NOMO-1 (cell line): ENCODE results near the gene FAT2.
"Not testable (repeated sequence)": the region's sequence is repeated elsewhere in the genome, so short reads cannot be mapped to it uniquely, and the experiment has no call there.

Experiments
- DNase-seq, 2 experiments: peaks; one replicate each; lab custom pipeline; 2025; ENCODE audit not compliant: unreplicated experiment in 2 of 2; lab: John Stamatoyannopoulos, UW

The FAT2 gene

GRCh38 chr5:151581812-151582583, 9.1 kb downstream of the FAT2 start:
- no peak for DNase-seq

DNA sequence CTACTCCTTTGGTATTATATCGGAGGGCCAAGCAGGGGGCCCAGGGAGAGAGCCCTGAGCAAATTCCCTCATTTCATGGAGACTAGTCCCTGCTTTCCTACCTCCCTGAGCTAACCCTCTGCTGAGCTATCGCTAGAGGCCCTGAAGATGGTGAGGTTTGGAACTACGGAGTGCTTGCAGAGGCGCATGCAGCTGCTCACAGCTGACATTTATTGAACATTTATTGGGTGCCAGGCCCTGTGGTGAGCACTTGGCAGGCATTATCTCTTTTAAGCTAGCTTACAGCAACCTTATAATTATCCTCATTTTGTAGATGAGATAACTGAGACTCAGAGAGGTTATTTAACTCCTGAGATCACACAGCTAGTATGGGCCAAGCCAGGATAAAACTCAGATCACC, 9.8 kb downstream of the FAT2 start:
- no peak for DNase-seq

DNA sequence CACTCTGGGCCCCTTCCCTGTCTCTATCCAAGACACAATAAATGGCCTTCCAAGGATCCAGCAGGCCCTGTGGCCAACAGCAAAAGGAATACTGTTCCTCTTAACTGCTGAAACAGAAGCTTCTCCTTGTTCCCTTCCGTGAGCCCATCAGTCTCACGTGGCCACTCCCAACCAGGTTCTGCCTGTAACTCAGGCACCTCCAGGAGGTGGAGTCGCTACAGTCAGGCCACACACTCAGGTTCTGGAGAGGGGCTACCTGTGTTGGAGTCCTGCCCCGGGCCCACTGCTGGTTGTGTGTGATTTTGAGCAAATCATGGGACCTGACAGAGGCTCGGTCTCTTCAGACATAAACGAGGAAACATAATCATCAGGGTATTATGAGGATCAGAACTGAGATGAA, 10.3 kb downstream of the FAT2 start:
- no peak for DNase-seq

DNA sequence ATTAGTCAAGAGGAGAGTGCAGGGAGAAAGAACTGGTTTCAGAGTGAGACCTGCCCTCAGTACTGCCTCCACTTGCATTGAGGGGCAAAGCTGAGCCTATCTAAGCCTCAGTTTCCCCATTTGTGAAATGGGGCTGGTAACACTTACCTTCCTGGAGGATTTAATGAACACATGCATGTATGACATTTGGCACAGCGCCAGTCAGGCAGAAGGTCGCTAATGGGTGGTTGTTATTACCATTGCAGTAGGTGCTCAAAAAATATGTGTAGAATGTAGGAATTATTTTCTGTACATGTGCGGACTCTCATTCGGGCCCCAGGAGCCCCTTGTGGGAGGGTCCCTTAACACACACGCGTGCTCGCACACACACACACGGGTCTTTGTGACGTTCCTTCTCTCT, 10.9 kb downstream of the FAT2 start:
- DNase-seq: no peak

- DNase-seq: not testable (repeated sequence)
Measured at GRCh38 chr5:151579146-151579545, 12.0 kb downstream of the FAT2 start.

- peak in 1 of 2 experiments; percentile 16 for DNase-seq
Measured at GRCh38 chr5:151578326-151579025, 12.7 kb downstream of the FAT2 start.

- DNase-seq: peak; percentile 65 to 67
Measured at GRCh38 chr5:151577566-151577965, 13.6 kb downstream of the FAT2 start.

DNA sequence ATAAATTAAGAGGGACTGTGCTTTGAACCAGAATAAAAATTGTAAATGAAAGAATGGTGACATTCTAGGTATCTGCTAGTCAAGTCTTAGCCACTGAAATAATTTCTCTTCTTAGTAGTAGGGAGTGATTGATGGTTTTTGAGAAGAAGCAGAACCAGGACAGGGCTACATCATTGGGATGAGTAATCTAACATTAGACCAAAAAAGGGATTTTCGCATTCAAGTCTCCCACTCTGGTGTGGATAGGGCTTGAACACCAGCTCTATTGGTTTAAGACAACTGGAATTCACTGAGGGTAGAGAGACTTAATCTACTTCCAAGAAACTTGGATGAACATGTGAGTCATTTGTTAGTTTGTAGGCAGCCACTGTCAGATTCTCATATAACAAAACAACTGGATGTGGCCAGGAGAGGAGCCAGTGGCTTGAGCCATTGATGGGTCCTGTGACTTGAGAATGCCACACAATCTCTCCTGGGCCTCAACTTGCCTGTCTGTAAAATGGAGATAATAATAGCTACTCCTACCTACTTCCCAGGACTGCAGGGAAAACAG, 16.6 kb downstream of the FAT2 start:
- no peak for DNase-seq

DNA sequence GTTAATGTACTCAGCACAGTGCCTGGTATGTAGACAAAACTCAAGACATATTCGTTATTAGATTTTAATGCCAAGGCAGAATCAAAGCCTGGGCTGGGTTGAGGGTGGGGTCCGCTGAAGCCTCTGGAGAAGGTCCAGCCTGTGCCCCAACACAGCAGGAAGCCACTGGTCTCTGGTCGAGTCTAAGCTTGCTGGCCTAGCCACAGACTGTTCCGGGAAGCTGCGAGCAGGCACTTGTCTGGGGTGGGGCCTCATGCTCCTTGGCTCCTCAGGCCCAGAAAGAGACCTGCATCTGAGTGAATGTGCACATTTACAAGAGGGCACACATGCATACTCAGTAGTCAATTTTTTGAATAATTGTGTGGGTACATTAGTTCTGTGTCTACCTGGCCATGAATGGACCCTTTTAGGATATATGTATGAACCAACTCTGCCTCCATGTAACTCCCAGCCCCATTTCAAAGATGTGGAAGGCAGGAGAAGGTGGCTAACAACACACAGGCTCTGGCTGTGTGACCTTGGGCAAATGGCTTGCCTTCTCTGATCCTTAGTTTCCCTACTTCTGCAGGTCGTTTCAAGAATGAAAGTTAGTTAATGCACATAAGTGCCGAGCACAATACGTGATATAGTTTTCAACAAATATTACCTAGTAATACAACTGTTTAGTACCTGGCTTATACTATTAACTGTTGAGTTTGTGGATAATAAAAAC, 18.3 kb downstream of the FAT2 start:
- DNase-seq: no peak

GRCh38 chr5:151571270-151572173, 19.6 kb downstream of the FAT2 start:
- DNase-seq: no peak

DNA sequence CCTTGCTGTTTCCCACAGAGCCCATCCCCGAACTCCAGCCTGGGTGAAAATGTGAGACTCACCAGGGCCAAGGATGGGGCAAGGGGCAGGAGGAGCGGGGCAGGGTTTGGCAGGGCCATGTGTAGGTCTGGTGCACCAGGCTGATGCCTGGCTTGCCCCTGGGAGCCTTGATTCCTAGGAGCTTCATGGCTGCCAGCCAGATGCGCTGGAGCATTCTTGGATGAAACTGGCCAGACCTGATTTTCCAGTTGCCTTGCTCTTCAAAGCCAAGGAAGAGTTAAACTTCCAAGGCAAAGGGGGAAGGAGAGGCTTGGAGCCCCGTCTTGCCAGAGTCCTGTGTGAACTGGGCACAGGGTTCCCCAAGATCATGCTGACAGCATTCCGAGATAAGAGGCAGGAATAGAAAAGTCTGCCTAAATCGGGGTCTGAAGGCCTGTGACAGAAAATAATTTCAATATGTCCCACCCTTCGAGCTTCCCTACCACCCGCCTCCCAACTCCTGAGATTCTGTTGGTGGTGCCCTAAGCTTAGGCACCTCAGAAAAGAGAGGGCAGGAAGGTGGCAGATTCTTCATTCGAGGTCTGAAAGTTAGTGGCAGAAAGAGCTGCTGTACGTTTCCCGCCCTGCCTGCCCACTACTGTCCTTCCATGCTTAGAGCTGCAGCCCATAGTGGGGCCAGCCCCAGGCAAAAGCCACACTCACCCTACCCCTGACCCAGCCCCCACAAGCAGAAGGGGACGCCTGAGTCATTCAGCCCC, 20.4 kb downstream of the FAT2 start:
- DNase-seq: no peak

- DNase-seq: no peak
Measured at GRCh38 chr5:151570058-151570457, 21.1 kb downstream of the FAT2 start.

DNA sequence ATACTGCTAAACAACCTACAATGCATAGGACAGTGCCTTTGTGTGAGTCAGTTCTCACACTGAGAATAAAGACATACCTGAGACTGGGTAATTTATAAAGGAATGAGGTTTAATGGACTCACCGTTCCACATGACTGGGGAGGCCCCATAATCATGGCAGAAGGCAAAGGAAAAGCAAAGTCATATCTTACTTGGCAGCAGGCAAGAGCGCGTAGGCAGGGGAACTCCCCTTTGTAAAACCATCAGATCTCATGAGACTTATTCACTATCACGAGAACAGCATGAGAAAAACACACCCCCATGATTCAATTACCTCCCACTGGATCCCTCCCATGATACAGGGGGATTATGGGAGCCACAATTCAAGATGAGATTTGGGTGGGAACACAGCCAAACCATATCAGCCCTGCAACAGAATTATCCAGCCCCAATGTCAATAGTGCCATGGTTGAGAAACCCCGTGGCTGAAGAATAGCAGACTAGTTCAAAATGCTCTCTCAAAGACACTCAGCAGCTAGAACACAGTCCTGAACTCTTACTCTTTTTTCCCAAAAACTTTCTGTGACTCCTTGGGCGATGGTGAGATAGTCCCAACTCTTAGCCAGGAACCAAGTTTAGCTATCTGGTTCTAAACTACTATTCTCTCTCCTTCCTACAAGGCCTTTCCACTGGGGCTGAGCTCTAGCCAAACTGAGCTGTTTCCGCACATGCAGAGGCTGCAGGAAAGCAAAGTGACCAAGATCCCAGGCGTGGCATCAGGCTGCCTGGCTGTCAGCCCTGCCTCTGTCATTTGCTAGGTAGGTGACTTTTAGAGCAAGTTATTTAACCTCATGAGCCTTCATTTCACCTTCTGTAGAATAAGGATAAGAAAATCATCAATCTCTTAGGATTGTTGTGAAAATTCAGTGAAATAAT, 21.7 kb downstream of the FAT2 start:
- DNase-seq: no peak

DNA sequence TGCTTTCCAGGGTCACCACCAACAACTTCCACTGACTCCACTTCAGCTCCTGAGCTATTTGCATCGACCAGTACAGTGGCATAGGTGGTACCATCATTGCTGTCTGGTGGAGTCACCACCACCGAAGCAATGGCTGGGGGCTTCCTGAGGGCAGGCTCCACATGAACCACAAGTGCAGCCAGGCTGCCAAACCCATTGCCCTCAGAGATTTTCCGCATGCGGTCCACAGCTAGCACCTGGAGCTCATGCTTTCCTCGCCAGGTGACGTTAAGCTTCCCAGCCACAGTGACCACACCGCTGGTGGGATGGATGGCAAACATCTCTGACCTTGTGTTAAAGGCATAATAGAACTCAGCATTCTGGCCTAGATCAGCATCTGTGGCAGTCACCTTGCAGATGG, 23.1 kb downstream of the FAT2 start:
- DNase-seq: no peak

DNA sequence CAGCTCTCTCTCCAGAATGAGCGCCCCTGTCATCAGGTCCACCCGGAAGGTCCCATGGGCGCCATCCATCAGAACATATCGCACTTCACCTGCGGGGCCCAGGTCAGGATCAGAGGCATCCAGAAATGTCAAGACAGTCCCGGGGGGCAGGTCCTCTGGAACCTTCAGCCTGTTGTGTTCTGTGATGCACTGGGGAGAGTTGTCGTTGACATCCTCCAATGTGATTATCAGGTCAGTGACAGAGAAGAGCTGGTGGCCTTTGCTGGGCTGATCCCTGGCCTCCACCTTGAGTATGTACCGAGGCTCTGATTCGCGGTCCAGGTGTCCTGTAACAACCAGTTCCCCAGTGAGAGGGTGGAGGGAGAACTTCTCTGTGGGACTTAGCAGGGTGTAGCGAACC, 25.2 kb downstream of the FAT2 start:
- DNase-seq: no peak

GRCh38 chr5:151562019-151562707, 29.0 kb downstream of the FAT2 start:
- DNase-seq: no peak

- DNase-seq: no peak
Measured at GRCh38 chr5:151557951-151558350, 33.2 kb downstream of the FAT2 start.

DNA sequence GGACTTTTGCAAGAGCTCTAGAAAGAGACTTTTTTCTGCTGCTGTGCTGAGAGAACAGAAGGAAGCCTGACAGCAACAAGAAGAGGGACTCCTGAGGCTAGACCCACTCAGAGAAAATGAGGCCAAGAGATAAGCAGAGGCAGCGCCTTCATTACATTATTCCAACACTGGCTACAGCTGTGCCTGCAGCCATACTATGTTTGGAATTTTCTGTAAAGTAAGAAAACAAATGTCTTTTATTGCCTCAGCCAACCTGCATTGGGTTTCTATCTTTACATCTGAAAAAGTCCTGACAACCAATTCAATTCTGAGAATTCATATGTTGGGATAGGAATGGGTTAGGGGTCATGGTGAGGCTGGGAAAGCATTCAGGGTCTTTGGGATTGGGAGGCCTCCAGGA, 33.7 kb downstream of the FAT2 start:
- no peak for DNase-seq
